Psoas muscle (tissue), 8 donors: Measurements from ENCODE around the gene UCHL5. TPM values are rescaled to one million over a fixed set of nuclear protein-coding genes. Genes with fewer than 3 reads are reported as not detected.

Experiments used
- ATAC-seq, 4 donors: fragments of 200-7000 bp; cut with Tn5 transposase; one replicate each; pipeline ENCODE4 v1.9.1; 2020; ENCODE audit warnings: moderate library complexity in 3 of 4, mild to moderate bottlenecking in 2 of 4
- DNase-seq, 2 donors: peaks; one replicate each; pipeline ENCODE4 v3.0.0-alpha.2; 2020
- H3K27ac ChIP-seq: fragments of 200-600 bp; one replicate; pipeline ENCODE4 v1.8.0; 2022
- H3K27me3 ChIP-seq, 3 donors: fragments of 200-600 bp in 1 of 3; one replicate each; pipeline versions ENCODE4 v1.6.1 to v1.8.0; 2013 to 2022; ENCODE audit warnings: low read length in 2 of 3, mild to moderate bottlenecking in 2 of 3, moderate library complexity in 1 of 3; ENCODE audit not compliant: insufficient read depth in 3 of 3
- H3K36me3 ChIP-seq, 2 donors: fragments of 200-600 bp in 1 of 2; one replicate each; pipeline versions ENCODE4 v1.6.1 to v1.8.0; 2013 to 2022; ENCODE audit warnings: low read depth in 1 of 2, mild to moderate bottlenecking in 1 of 2, moderate library complexity in 1 of 2; ENCODE audit not compliant: insufficient read depth in 1 of 2
- H3K4me1 ChIP-seq: fragments of 200-600 bp; one replicate; pipeline ENCODE4 v1.8.0; 2022
- H3K4me3 ChIP-seq: fragments of 200-600 bp; one replicate; pipeline ENCODE4 v1.8.0; 2022; ENCODE audit warnings: mild to moderate bottlenecking
- H3K9me3 ChIP-seq: fragments of 200-600 bp; one replicate; pipeline ENCODE4 v1.8.0; 2022
- CTCF ChIP-seq: fragments of 200-600 bp; IDR thresholded peaks from one replicate; pipeline ENCODE4 v1.8.0; 2022; ENCODE audit warnings: antibody characterized with exemption
- WGBS, 3 donors: extraction: QIAGEN DNeasy Blood & Tissue Kit; methylation state at CpG; one replicate each; pipeline versions ENCODE4 v1.1.6 to v1.1.7; 2013; 5-methylcytosine and 5-hydroxymethylcytosine counted together
- intact Hi-C, 2 donors: fragments of 100-400 bp; cut with DNase I; formaldehyde crosslinking; loops; one replicate each; pipeline versions ENCODE4 v1.11.0 to v1.14.2; 2022
- polyA plus RNA-seq, 3 donors: library from polyadenylated mRNA; stranded (reverse); fragments of 200-250 nt; gene quantifications; one replicate each; pipeline ENCODE4 v1.2.3, GENCODE V29; 2013
- total RNA-seq, 4 donors: library from RNA; stranded (reverse); fragmentation: NEBNext Ultra II Directional in 2 of 4; extraction: Animal tissue kit (Norgen Biotek cat#: 25700) in 2 of 4; gene quantifications; one replicate each; pipeline versions ENCODE4 v1.2.1 to v1.2.4, GENCODE V29; 2021 to 2023
- donor health status: healthy with polysubstance abuse.
- donor health status: DM: no; HTN: no; CAD: no; lungs with moderate emphysema.
- donor health status: Bipolar disorder and iron deficiency.
- donor health status: healthy.
- donor health status: DM: yes; HTN: yes; CAD: no.
- donor health status: DM: no; HTN: no; CAD: no.
- donor health status: DM: no; HTN: no; CAD: no.
- donor health status: DM: yes; HTN: yes; CAD: no.

Gene UCHL5
- total and polyA plus RNA-seq, 7 donors = 18.6 to 44.2 (median 32.3) TPM

GRCh38 chr1:192977089-192977706 is 82.0 kb downstream of the UCHL5 start:
- Histone ChIP-seq H3K36me3 (no peaks in the 10 kb centered on the region), H3K4me1 (no peaks in the 10 kb centered on the region), H3K9me3 (no peaks in the 10 kb centered on the region), H3K27me3 (no peaks in the 10 kb centered on the region), H3K4me3 (no peak overlapping the region), H3K27ac (no peak overlapping the region)
- ATAC-seq (no peak), DNase-seq (no peak)
- 61 to 66% (median 61%) methylated on average over 8 of the region's 8 CpGs for WGBS, 3 donors
- TF ChIP-seq CTCF = no peak
- intact Hi-C loops = no loop called here

- H3K4me3 ChIP-seq = no peak overlapping the region
Observed at GRCh38 chr1:192976576-192976975, 82.6 kb downstream of the UCHL5 start.

GRCh38 chr1:192974701-192975100 is 84.5 kb downstream of the UCHL5 start:
- intact Hi-C loops = no loop called here
- no peak for ATAC-seq

More at GRCh38 chr1:192976576-192976975, 82.6 kb downstream of the UCHL5 start:
- no peak for TF ChIP-seq CTCF
- H3K36me3 ChIP-seq = no peaks in the 10 kb centered on the region
- ATAC-seq (no peak), DNase-seq (no peak)
- no peaks in the 10 kb centered on the region for H3K9me3 ChIP-seq
- no peaks in the 10 kb centered on the region for H3K4me1 ChIP-seq
- intact Hi-C loops = no loop called here
- H3K27ac ChIP-seq = no peak overlapping the region
- 33 to 41% (median 38%) methylated on average over 2 of the region's 2 CpGs for WGBS, 3 donors
- H3K27me3 ChIP-seq = no peaks in the 10 kb centered on the region

GRCh38 chr1:192973988-192974387 is 85.2 kb downstream of the UCHL5 start:
- intact Hi-C loops = no loop called here
- Histone ChIP-seq H3K27me3 (no peaks in the 10 kb centered on the region), H3K36me3 (no peaks in the 10 kb centered on the region), H3K9me3 (no peaks in the 10 kb centered on the region), H3K27ac (no peak overlapping the region), H3K4me3 (no peak overlapping the region), H3K4me1 (no peaks in the 10 kb centered on the region)
- DNase-seq (no peak), ATAC-seq (no peak)
- TF ChIP-seq CTCF = no peak
- WGBS, 3 donors = 89 to 93% (median 93%) methylated on average over 2 of the region's 2 CpGs

More at GRCh38 chr1:192974701-192975100, 84.5 kb downstream of the UCHL5 start:
- Histone ChIP-seq H3K27me3 (no peaks in the 10 kb centered on the region), H3K36me3 (no peaks in the 10 kb centered on the region), H3K4me1 (no peaks in the 10 kb centered on the region), H3K27ac (no peak overlapping the region), H3K9me3 (no peaks in the 10 kb centered on the region), H3K4me3 (no peak overlapping the region)
- TF ChIP-seq CTCF = no peak
- DNase-seq = no peak

GRCh38 chr1:192973202-192973601 is 86.0 kb downstream of the UCHL5 start:
- Histone ChIP-seq H3K9me3 (no peaks in the 10 kb centered on the region), H3K36me3 (no peaks in the 10 kb centered on the region), H3K27ac (no peak overlapping the region), H3K4me3 (no peak overlapping the region), H3K4me1 (no peaks in the 10 kb centered on the region), H3K27me3 (no peaks in the 10 kb centered on the region)
- WGBS, 3 donors = 80 to 85% (median 83%) methylated on average over 1 of the region's 1 CpG
- no peak for ATAC-seq
- TF ChIP-seq CTCF = no peak
- DNase-seq = no peak
- intact Hi-C loops = no loop called here
